Uterus (tissue), 2 donors: ENCODE results near the gene ADAP1.

Experiments
- CTCF ChIP-seq, 4 experiments: fragments of 200-600 bp in 2 of 4; fragments of 450-650 bp in 2 of 4; sonication (generic) in 2 of 4; IDR thresholded peaks; one replicate each; pipeline ENCODE4 v1.5.1; 2016 to 2019; ENCODE audit warnings: antibody characterized with exemption in 4 of 4, mild to moderate bottlenecking in 2 of 4, moderate library complexity in 1 of 4
- POLR2A ChIP-seq, 2 donors: fragments of 450-650 bp; IDR thresholded peaks; one replicate each; pipeline ENCODE4 v1.6.1; 2016; ENCODE audit warnings: antibody characterized with exemption in 2 of 2, mild to moderate bottlenecking in 1 of 2, moderate library complexity in 1 of 2

- TF ChIP-seq CTCF (IDR thresholded peaks at IDR 0.05) = no peak
- no peak for TF ChIP-seq POLR2A (IDR thresholded peaks at IDR 0.05)
Observed at GRCh38 chr7:869348-869747, 85.1 kb downstream of the ADAP1 start.
